Testis (tissue), 2 donors: Measurements from ENCODE around the gene MAPKAP1.

ENCODE experiments used
- POLR2A ChIP-seq: fragments of 450-650 bp; IDR thresholded peaks from one replicate; pipeline ENCODE4 v1.6.1; 2017; ENCODE audit warnings: antibody characterized with exemption, mild to moderate bottlenecking, moderate library complexity
- TF ChIP-seq, protein P1 (sequence below), 3 experiments: fragments of 450-650 bp in 2 of 3; fragments of 200-600 bp in 1 of 3; sonication (generic) in 1 of 3; IDR thresholded peaks; one replicate each; pipeline ENCODE4 v1.5.1; 2016 to 2019; ENCODE audit warnings: antibody characterized with exemption in 3 of 3, mild to moderate bottlenecking in 2 of 3, moderate library complexity in 1 of 3

DNA sequence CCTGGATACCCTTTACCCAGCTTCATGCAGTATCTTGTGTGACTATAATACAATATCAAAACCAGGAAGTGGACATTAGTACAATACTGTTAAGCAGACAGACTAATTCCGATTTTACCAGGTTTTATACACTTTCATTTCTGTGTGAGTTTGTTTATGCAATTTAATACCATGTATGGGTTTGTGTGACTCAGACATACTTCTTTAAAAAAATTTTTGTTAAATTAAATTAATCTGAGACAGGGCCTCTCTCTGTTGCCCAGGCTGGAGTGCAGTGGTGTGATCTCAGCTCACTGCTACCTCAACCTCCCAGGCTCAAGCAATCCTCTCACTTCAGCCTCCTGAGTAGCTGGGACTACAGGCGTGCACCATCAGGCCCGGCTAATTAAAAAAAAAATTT is 288.6 kb downstream of the MAPKAP1 start:
- TF ChIP-seq, protein P1, sequence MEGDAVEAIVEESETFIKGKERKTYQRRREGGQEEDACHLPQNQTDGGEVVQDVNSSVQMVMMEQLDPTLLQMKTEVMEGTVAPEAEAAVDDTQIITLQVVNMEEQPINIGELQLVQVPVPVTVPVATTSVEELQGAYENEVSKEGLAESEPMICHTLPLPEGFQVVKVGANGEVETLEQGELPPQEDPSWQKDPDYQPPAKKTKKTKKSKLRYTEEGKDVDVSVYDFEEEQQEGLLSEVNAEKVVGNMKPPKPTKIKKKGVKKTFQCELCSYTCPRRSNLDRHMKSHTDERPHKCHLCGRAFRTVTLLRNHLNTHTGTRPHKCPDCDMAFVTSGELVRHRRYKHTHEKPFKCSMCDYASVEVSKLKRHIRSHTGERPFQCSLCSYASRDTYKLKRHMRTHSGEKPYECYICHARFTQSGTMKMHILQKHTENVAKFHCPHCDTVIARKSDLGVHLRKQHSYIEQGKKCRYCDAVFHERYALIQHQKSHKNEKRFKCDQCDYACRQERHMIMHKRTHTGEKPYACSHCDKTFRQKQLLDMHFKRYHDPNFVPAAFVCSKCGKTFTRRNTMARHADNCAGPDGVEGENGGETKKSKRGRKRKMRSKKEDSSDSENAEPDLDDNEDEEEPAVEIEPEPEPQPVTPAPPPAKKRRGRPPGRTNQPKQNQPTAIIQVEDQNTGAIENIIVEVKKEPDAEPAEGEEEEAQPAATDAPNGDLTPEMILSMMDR (IDR thresholded peaks at IDR 0.05), result no peak
- no peak for TF ChIP-seq POLR2A
